Erythroblast (primary cell): ENCODE data around the gene ZSWIM6.

Experiments used
- GATA1 ChIP-seq: IDR thresholded peaks from 2 replicates; pipeline ENCODE4 v1.6.1; 2011; ENCODE audit warnings: low read depth, mild to moderate bottlenecking, control low read depth, low read length, moderate library complexity
- POLR2A ChIP-seq: IDR thresholded peaks from 2 replicates; pipeline ENCODE4 v1.6.1; 2011; ENCODE audit warnings: mild to moderate bottlenecking, low read length

DNA sequence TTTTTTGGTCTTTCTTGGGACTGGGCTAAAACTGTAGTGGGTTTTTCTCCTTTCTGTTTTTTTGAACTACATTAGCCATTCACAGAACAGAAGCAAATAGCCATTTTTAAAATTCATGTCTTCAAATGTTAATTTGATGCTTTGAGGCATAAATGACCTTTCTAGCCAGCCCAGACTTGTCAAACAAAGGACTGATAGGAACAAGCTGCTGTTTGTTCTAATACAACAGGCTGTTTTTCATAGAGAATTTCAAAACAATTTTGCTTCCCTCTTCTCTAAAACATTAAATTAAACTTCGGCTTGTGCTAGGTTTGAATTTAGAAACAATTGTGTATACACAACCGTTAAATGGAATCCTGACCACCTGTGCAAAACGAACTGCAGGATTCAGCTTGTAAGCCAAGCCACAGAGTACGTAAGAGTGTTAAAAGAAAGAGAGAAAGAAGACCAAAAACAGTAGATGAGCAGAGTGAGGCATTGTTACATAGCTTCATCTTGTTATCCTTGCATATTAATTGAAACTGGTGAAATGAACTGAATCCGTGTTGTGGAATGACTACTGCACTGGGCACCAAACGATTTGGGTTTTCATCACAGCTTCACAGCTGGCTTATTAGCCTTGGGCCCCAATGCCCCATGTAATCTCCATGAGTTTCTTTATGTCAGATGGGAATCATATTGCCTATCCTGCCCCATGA lies 100.0 kb downstream of the ZSWIM6 start:
- no peak for TF ChIP-seq POLR2A
- no peak for TF ChIP-seq GATA1
